Muscle of back (tissue), 11 donors: Measurements from ENCODE around the gene SNX6. TPM values are rescaled to one million over a fixed set of nuclear protein-coding genes. Genes with fewer than 3 reads are reported as not detected.
"Not testable (repeated sequence)": the region's sequence is repeated elsewhere in the genome, so short reads cannot be mapped to it uniquely, and the experiment has no call there.

Source experiments
- DNase-seq, 3 donors: peaks; one replicate each; pipeline versions ENCODE4 v3.0.0 to v3.0.0-alpha.2; 2013
- polyA plus RNA-seq, 10 donors: library from polyadenylated mRNA; unstranded; fragments of 120-200 nt; gene quantifications; one replicate each; pipeline ENCODE4 v1.2.1, GENCODE V29; 2013; ENCODE audit not compliant: insufficient read length in 10 of 10

SNX6 gene
- polyA plus RNA-seq, 10 donors = 69.8 to 85.4 (median 79.5) TPM

- DNase-seq = peak in 1 of 3 donors; percentile 24
These were observed 92.8 kb downstream of the SNX6 start for GRCh38 chr14:34536951-34537676.

GRCh38 chr14:34527591-34527990, 102.4 kb downstream of the SNX6 start:
- DNase-seq = no peak

- not testable (repeated sequence) for DNase-seq
These were observed 105.7 kb downstream of the SNX6 start for GRCh38 chr14:34524216-34524615.

GRCh38 chr14:34522496-34522895, 107.5 kb downstream of the SNX6 start:
- no peak for DNase-seq

- not testable (repeated sequence) for DNase-seq
These were observed 108.9 kb downstream of the SNX6 start for GRCh38 chr14:34521071-34521470.

GRCh38 chr14:34520304-34520970, 109.5 kb downstream of the SNX6 start:
- not testable (repeated sequence) for DNase-seq

Other genes starting within 250 kb of the SNX6 start
- 10 to 100 TPM; 21.6 to 33.7 (median 25.0) TPM for gene SPTSSA, start 167.9 kb downstream of the SNX6 start, polyA plus RNA-seq
- gene EAPP, start 90.4 kb downstream of the SNX6 start, polyA plus RNA-seq = 10 to 100 TPM; 29.4 to 34.8 (median 31.5) TPM
- gene CFL2, start 84.4 kb upstream of the SNX6 start, polyA plus RNA-seq = 1,000 to 10,000 TPM in 2 of 10 donors, 100 to 1,000 TPM in 8; 482 to 1,171 (median 692) TPM
- 10 to 100 TPM; 14.5 to 29.0 (median 23.2) TPM for gene BAZ1A, start 245.2 kb upstream of the SNX6 start, polyA plus RNA-seq